ENCODE results near the gene GUCY2C.
"Not testable (repeated sequence)": the region's sequence is repeated elsewhere in the genome, so short reads cannot be mapped to it uniquely, and the experiment has no call there.

The GUCY2C gene

GRCh38 chr12:14696265-14696741, at the start of gene GUCY2C:
Gene GUCY2C (minus strand): TSS chr12:14696599. CDS start chr12:14696448, 151 bp downstream.
- DNase-seq (ENCODE audit: low read depth) = no peak

GRCh38 chr12:14743061-14743460, 46.7 kb upstream of the GUCY2C start:
- no peak for DNase-seq (ENCODE audit: low read depth)

- no peak for DNase-seq (ENCODE audit: low read depth)
Observed at GRCh38 chr12:14741942-14742341, 45.5 kb upstream of the GUCY2C start.

GRCh38 chr12:14741153-14741552, 44.8 kb upstream of the GUCY2C start:
- DNase-seq (ENCODE audit: low read depth) = no peak

GRCh38 chr12:14736441-14736840, 40.0 kb upstream of the GUCY2C start:
- DNase-seq (ENCODE audit: low read depth) = not testable (repeated sequence)

- no peak for DNase-seq (ENCODE audit: low read depth)
Observed at GRCh38 chr12:14731821-14732220, 35.4 kb upstream of the GUCY2C start.

GRCh38 chr12:14729586-14729985, 33.2 kb upstream of the GUCY2C start:
- DNase-seq (ENCODE audit: low read depth) = no peak

- peak; percentile 70 for DNase-seq (ENCODE audit: low read depth)
Observed at GRCh38 chr12:14723763-14724162, 27.4 kb upstream of the GUCY2C start.

- DNase-seq (ENCODE audit: low read depth) = peak; percentile 36
Observed at GRCh38 chr12:14716848-14717444, 20.5 kb upstream of the GUCY2C start.

GRCh38 chr12:14714437-14714836, 18.0 kb upstream of the GUCY2C start:
- DNase-seq (ENCODE audit: low read depth) = no peak

GRCh38 chr12:14710632-14711320, 14.4 kb upstream of the GUCY2C start:
- DNase-seq (ENCODE audit: low read depth) = no peak

- no peak for DNase-seq (ENCODE audit: low read depth)
Observed at GRCh38 chr12:14701809-14702568, 5.6 kb upstream of the GUCY2C start.

- DNase-seq (ENCODE audit: low read depth) = no peak
Observed at GRCh38 chr12:14700935-14701334, 4.5 kb upstream of the GUCY2C start.

GRCh38 chr12:14699923-14700322, 3.5 kb upstream of the GUCY2C start:
- DNase-seq (ENCODE audit: low read depth) = no peak

- DNase-seq (ENCODE audit: low read depth) = no peak
Observed at GRCh38 chr12:14698555-14698954, 2.2 kb upstream of the GUCY2C start.

- DNase-seq (ENCODE audit: low read depth) = no peak
Observed at GRCh38 chr12:14695715-14696141, 671 bp downstream of the GUCY2C start.

GRCh38 chr12:14694970-14695369, 1.4 kb downstream of the GUCY2C start:
- no peak for DNase-seq (ENCODE audit: low read depth)

- no peak for DNase-seq (ENCODE audit: low read depth)
Observed at GRCh38 chr12:14694145-14694714, 2.2 kb downstream of the GUCY2C start.

- DNase-seq (ENCODE audit: low read depth) = no peak
Observed at GRCh38 chr12:14693116-14693515, 3.3 kb downstream of the GUCY2C start.

GRCh38 chr12:14691560-14691959, 4.8 kb downstream of the GUCY2C start:
- DNase-seq (ENCODE audit: low read depth) = no peak

- DNase-seq (ENCODE audit: low read depth) = no peak
Observed at GRCh38 chr12:14689996-14690395, 6.4 kb downstream of the GUCY2C start.

- DNase-seq (ENCODE audit: low read depth) = no peak
Observed at GRCh38 chr12:14689144-14689543, 7.3 kb downstream of the GUCY2C start.

- DNase-seq (ENCODE audit: low read depth) = not testable (repeated sequence)
Observed at GRCh38 chr12:14682231-14682630, 14.2 kb downstream of the GUCY2C start.
